ENCODE results near the gene MGAT5. TPM values are rescaled to one million over a fixed set of nuclear protein-coding genes. Genes with fewer than 3 reads are reported as not detected.

The MGAT5 gene
- total RNA-seq, 1 donor from 2014 or later = 25.8 TPM

GRCh38 chr2:134413912-134414311 lies 160.0 kb downstream of the MGAT5 start:
- H3K36me3 Mint-ChIP-seq (ENCODE audit: low read depth) = peaks cover 2% of the 10 kb centered on the region
- no peak overlapping the region for H3K4me3 Mint-ChIP-seq
- H3K27me3 Mint-ChIP-seq (ENCODE audit: insufficient read depth) = no peaks in the 10 kb centered on the region
- DNase-seq (ENCODE audit: low spot score) = no peak
- H3K27ac Mint-ChIP-seq = no peak overlapping the region
- H3K4me1 Mint-ChIP-seq (ENCODE audit: low read depth) = peaks cover 20% of the 10 kb centered on the region
- H3K9me3 Mint-ChIP-seq = no peaks in the 10 kb centered on the region
- intact Hi-C loops (cut with micrococcal nuclease) = loop anchor here (2.0 kb wide), 1 partner anchor 123 kb away; no protein-coding TSS in a partner anchor

GRCh38 chr2:134416018-134416417 lies 162.1 kb downstream of the MGAT5 start:
- H3K4me3 Mint-ChIP-seq = no peak overlapping the region
- no peaks in the 10 kb centered on the region for H3K27me3 Mint-ChIP-seq (ENCODE audit: insufficient read depth)
- no peak for DNase-seq (ENCODE audit: low spot score)
- H3K36me3 Mint-ChIP-seq (ENCODE audit: low read depth) = peaks cover 2% of the 10 kb centered on the region
- no peak overlapping the region for H3K27ac Mint-ChIP-seq
- peaks cover 10% of the 10 kb centered on the region for H3K4me1 Mint-ChIP-seq (ENCODE audit: low read depth)
- intact Hi-C loops (cut with micrococcal nuclease) = no loop called here
- no peaks in the 10 kb centered on the region for H3K9me3 Mint-ChIP-seq

GRCh38 chr2:134416637-134417036 lies 162.8 kb downstream of the MGAT5 start:
- H3K27me3 Mint-ChIP-seq (ENCODE audit: insufficient read depth) = no peaks in the 10 kb centered on the region
- no peak for DNase-seq (ENCODE audit: low spot score)
- peaks cover 2% of the 10 kb centered on the region for H3K36me3 Mint-ChIP-seq (ENCODE audit: low read depth)
- no peaks in the 10 kb centered on the region for H3K9me3 Mint-ChIP-seq
- intact Hi-C loops (cut with micrococcal nuclease) = no loop called here
- no peak overlapping the region for H3K27ac Mint-ChIP-seq
- peaks cover 7% of the 10 kb centered on the region for H3K4me1 Mint-ChIP-seq (ENCODE audit: low read depth)
- no peak overlapping the region for H3K4me3 Mint-ChIP-seq

DNA sequence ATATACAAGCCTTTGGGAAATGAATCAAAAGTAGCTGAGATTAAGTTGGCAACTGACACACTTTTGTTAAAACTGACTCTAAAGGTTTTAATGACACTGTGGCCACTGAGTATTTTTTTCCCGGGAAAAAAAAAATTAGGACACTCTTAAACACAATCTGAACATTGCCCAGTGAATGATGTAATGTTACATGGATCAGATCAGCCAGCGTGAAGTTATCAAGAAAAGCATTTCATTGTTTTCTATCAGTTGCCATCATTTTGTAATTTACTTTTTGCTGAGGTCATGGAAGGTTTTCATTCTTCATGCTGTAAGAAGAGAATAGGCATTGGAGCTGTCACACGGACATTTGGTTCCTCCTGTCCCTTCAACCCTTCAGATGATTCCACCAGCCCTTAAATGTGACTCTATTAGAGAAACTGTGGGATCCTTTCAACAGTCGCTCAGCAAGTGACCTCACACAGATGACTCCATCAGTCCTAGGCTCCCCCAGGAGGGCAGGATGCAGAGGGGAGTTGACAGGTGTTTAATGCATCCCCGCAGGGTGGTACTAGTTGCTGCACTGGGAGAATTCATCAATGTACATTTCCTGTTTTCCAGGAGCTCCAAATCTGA lies 164.2 kb downstream of the MGAT5 start:
- Mint-ChIP-seq H3K27ac (no peak overlapping the region), H3K36me3 (ENCODE audit: low read depth) (peaks cover under 1% of the 10 kb centered on the region), H3K27me3 (ENCODE audit: insufficient read depth) (no peaks in the 10 kb centered on the region), H3K4me1 (ENCODE audit: low read depth) (no peaks in the 10 kb centered on the region), H3K4me3 (no peak overlapping the region), H3K9me3 (no peaks in the 10 kb centered on the region)
- intact Hi-C loops (cut with micrococcal nuclease) = no loop called here
- no peak for DNase-seq (ENCODE audit: low spot score)

- Mint-ChIP-seq H3K27ac (no peak overlapping the region), H3K36me3 (ENCODE audit: low read depth) (peaks cover 5% of the 10 kb centered on the region), H3K27me3 (ENCODE audit: insufficient read depth) (no peaks in the 10 kb centered on the region), H3K4me1 (ENCODE audit: low read depth) (peaks cover 7% of the 10 kb centered on the region), H3K9me3 (no peaks in the 10 kb centered on the region), H3K4me3 (no peak overlapping the region)
- no peak for DNase-seq (ENCODE audit: low spot score)
- intact Hi-C loops (cut with micrococcal nuclease) = no loop called here
Observed at GRCh38 chr2:134420259-134420658, 166.4 kb downstream of the MGAT5 start.

- H3K4me1 Mint-ChIP-seq (ENCODE audit: low read depth) = peaks cover 13% of the 10 kb centered on the region
- H3K4me3 Mint-ChIP-seq = no peak overlapping the region
- H3K9me3 Mint-ChIP-seq = no peaks in the 10 kb centered on the region
- no peak for DNase-seq (ENCODE audit: low spot score)
- no peaks in the 10 kb centered on the region for H3K27me3 Mint-ChIP-seq (ENCODE audit: insufficient read depth)
- intact Hi-C loops (cut with micrococcal nuclease) = no loop called here
- peaks cover 5% of the 10 kb centered on the region for H3K36me3 Mint-ChIP-seq (ENCODE audit: low read depth)
- H3K27ac Mint-ChIP-seq = no peak overlapping the region
Observed at GRCh38 chr2:134420920-134421319, 167.0 kb downstream of the MGAT5 start.

DNA sequence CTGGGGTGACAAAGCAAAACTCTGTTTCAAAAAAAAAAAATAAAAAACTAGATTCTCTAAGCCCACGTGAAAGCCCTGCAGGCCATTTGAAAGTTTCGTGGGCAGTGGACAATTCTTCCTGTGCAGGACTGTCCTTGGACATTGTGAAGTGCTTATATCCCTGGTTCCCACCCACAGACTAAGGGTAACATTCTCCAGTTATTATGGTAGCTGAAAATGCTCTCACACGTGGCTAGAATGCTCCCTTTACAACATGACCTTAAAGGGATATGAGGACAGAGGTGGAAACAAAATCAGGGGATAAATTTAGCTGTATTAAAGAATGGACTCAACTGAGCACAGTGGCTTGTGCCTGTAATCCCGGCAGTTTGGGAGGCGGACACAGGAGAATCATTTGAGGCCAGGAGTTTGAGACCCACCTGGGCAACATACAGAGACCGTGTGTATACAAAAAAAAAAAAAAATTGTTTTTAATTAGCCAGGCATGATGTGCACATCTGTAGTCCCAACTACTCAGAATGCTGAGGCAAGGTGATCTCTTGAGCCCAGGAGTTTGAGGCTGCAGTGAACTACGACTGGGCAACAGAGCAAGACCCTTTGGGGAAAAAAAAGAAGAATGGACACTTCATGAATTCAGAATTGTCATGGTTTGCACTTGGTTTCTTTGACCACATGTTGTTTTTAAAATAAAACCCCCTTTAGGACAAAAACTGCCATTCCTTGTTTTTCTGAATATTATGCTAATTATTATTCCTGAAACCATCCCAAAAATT lies 167.9 kb downstream of the MGAT5 start:
- intact Hi-C loops (cut with micrococcal nuclease) = no loop called here
- H3K9me3 Mint-ChIP-seq = no peaks in the 10 kb centered on the region
- peaks cover 17% of the 10 kb centered on the region for H3K4me1 Mint-ChIP-seq (ENCODE audit: low read depth)
- H3K36me3 Mint-ChIP-seq (ENCODE audit: low read depth) = peaks cover 5% of the 10 kb centered on the region
- H3K27me3 Mint-ChIP-seq (ENCODE audit: insufficient read depth) = no peaks in the 10 kb centered on the region
- H3K4me3 Mint-ChIP-seq = no peak overlapping the region
- DNase-seq (ENCODE audit: low spot score) = no peak
- no peak overlapping the region for H3K27ac Mint-ChIP-seq

DNA sequence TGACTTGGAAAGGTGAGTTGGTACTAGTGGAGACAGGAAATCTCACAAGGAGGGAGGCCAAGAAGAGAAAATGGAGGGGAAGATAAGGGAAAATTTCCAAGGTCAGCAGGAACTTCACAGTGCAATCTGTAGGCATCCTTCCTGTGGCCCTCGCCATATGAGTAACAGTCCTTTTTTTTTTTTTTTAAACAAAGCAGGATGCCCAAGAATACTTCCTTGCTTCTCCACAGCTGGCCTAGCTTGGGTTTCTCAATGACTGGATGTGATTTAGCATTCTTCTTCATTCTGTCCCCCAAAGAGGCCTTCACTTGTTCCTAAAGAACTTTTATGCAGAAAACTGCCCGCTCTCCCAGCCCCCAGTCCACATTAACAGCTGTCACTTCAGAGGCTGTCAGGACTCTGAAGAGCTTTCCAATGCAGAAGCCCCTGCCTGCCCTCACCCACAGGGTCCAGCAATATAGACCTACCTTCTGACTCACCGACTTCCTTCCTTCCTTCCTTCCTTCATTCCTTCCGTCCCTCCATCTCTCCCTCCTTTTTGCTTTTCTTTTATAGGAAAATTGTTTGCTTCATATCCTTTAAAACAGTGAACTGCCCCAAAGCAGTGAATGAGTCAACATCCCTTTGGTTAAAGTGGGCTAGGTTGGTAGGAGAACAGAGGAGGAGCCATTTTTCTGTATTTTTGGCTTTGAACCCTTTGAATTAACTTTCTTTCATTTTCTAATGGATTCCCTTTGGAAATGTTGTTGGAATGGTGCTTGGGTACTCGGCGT lies 172.0 kb downstream of the MGAT5 start:
- Mint-ChIP-seq H3K9me3 (no peaks in the 10 kb centered on the region), H3K4me3 (no peak overlapping the region), H3K4me1 (ENCODE audit: low read depth) (peaks cover 17% of the 10 kb centered on the region), H3K27ac (no peak overlapping the region), H3K36me3 (ENCODE audit: low read depth) (peaks cover 6% of the 10 kb centered on the region), H3K27me3 (ENCODE audit: insufficient read depth) (no peaks in the 10 kb centered on the region)
- intact Hi-C loops (cut with micrococcal nuclease) = no loop called here
- no peak for DNase-seq (ENCODE audit: low spot score)

- intact Hi-C loops (cut with micrococcal nuclease) = no loop called here
- peaks cover 17% of the 10 kb centered on the region for H3K4me1 Mint-ChIP-seq (ENCODE audit: low read depth)
- no peak overlapping the region for H3K4me3 Mint-ChIP-seq
- H3K36me3 Mint-ChIP-seq (ENCODE audit: low read depth) = peaks cover 6% of the 10 kb centered on the region
- no peaks in the 10 kb centered on the region for H3K27me3 Mint-ChIP-seq (ENCODE audit: insufficient read depth)
- H3K27ac Mint-ChIP-seq = no peak overlapping the region
- DNase-seq (ENCODE audit: low spot score) = no peak
- no peaks in the 10 kb centered on the region for H3K9me3 Mint-ChIP-seq
Observed at GRCh38 chr2:134426721-134427120, 172.8 kb downstream of the MGAT5 start.

DNA sequence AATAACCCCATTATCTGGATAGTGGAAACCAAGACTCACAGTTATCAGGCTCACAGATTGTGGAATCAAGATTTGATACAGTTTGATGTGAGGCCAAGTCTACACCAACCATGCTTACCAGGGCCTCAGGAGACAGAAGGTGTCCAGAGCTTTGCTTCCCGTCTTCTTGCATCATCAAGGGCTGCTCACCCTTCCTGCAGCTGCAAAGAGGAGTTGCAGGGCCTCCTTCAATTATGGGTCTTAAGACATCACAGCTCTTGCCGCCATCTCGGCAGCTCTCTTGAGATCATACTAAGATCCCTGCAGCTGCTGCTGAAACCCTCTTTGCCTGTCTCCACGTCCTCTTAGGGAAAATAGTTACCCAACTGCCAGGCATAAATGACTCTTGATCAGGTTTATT lies 176.0 kb downstream of the MGAT5 start:
- Mint-ChIP-seq H3K36me3 (ENCODE audit: low read depth) (peaks cover 5% of the 10 kb centered on the region), H3K27me3 (ENCODE audit: insufficient read depth) (no peaks in the 10 kb centered on the region), H3K27ac (no peak overlapping the region), H3K9me3 (no peaks in the 10 kb centered on the region), H3K4me3 (no peak overlapping the region), H3K4me1 (ENCODE audit: low read depth) (peaks cover 14% of the 10 kb centered on the region)
- no peak for DNase-seq (ENCODE audit: low spot score)
- intact Hi-C loops (cut with micrococcal nuclease) = no loop called here

GRCh38 chr2:134431838-134432434 lies 178.1 kb downstream of the MGAT5 start:
- H3K36me3 Mint-ChIP-seq (ENCODE audit: low read depth) = peaks cover 6% of the 10 kb centered on the region
- no peak overlapping the region for H3K27ac Mint-ChIP-seq
- H3K4me3 Mint-ChIP-seq = no peak overlapping the region
- no peaks in the 10 kb centered on the region for H3K27me3 Mint-ChIP-seq (ENCODE audit: insufficient read depth)
- intact Hi-C loops (cut with micrococcal nuclease) = no loop called here
- no peak for DNase-seq (ENCODE audit: low spot score)
- H3K9me3 Mint-ChIP-seq = no peaks in the 10 kb centered on the region
- no peaks in the 10 kb centered on the region for H3K4me1 Mint-ChIP-seq (ENCODE audit: low read depth)

DNA sequence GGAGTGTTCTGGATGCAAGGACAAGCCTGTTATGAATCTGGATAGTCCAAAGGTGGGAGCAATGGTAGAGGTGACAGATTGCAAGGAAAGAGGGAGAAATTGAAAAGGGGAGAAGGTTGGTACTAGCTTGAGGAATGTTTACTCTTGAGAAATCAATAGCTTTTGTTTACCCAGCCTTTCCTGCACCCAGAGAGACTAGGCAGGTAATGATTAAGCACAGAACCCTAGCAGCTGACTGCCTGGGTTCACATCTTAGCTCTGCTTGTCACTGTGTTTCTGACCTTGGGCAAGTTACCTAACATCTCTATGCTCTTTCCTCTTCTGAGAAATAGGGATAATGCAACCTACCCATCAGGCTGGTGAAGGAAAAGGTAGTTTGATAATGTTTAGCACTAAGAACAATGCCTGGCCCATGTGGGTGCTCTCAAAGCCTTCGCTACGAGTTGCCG lies 178.6 kb downstream of the MGAT5 start:
- Mint-ChIP-seq H3K4me3 (no peak overlapping the region), H3K4me1 (ENCODE audit: low read depth) (no peaks in the 10 kb centered on the region), H3K27ac (no peak overlapping the region), H3K27me3 (ENCODE audit: insufficient read depth) (no peaks in the 10 kb centered on the region), H3K9me3 (no peaks in the 10 kb centered on the region), H3K36me3 (ENCODE audit: low read depth) (peaks cover 6% of the 10 kb centered on the region)
- DNase-seq (ENCODE audit: low spot score) = no peak
- intact Hi-C loops (cut with micrococcal nuclease) = no loop called here

- H3K4me3 Mint-ChIP-seq = no peak overlapping the region
- H3K9me3 Mint-ChIP-seq = no peaks in the 10 kb centered on the region
- H3K27ac Mint-ChIP-seq = no peak overlapping the region
- H3K4me1 Mint-ChIP-seq (ENCODE audit: low read depth) = no peaks in the 10 kb centered on the region
- H3K27me3 Mint-ChIP-seq (ENCODE audit: insufficient read depth) = no peaks in the 10 kb centered on the region
- intact Hi-C loops (cut with micrococcal nuclease) = no loop called here
- peaks cover 5% of the 10 kb centered on the region for H3K36me3 Mint-ChIP-seq (ENCODE audit: low read depth)
- DNase-seq (ENCODE audit: low spot score) = no peak
Observed at GRCh38 chr2:134433469-134433868, 179.6 kb downstream of the MGAT5 start.

All from activated T-helper 1 cell treated with anti-CD3 and anti-CD28 coated beads, Interleukin-12 subunit alpha, Interleukin-12 subunit beta, Interleukin-2, Interleukin-4 antibody, amounts not matched to agents 30 ng/mL and 10 ng/mL and 1 ng/mL, durations not matched to agents 14 hours and 24 hours and 36 hours (primary cell).